22Rv1 (cell line): Measurements from ENCODE around the gene PLD5.
"Not testable (repeated sequence)": the region's sequence is repeated elsewhere in the genome, so short reads cannot be mapped to it uniquely, and the experiment has no call there.

Experiments used
- H3K27ac ChIP-seq: fragments of 450-650 bp; 2 replicates; pipeline ENCODE4 v1.5.1; 2017
- CTCF ChIP-seq: fragments of 450-650 bp; IDR thresholded peaks from 2 replicates; pipeline ENCODE4 v1.5.1; 2017; ENCODE audit warnings: mild to moderate bottlenecking
- ZFX ChIP-seq: fragments of 450-650 bp; IDR thresholded peaks from 2 replicates; pipeline ENCODE4 v1.6.1; 2017; ENCODE audit warnings: antibody characterized with exemption, borderline replicate concordance

PLD5 gene

GRCh38 chr1:242318140-242318539 is 206.4 kb downstream of the PLD5 start:
- TF ChIP-seq CTCF (peak; percentile 5; the same call in 1 of the 2 replicates), ZFX (no peak)
- H3K27ac ChIP-seq = no peak overlapping the region

GRCh38 chr1:242314865-242315264 is 209.6 kb downstream of the PLD5 start:
- H3K27ac ChIP-seq = not testable (repeated sequence)

GRCh38 chr1:242314085-242314649 is 210.3 kb downstream of the PLD5 start:
- H3K27ac ChIP-seq = not testable (repeated sequence)

- not testable (repeated sequence) for H3K27ac ChIP-seq
Observed at GRCh38 chr1:242308681-242309080, 215.8 kb downstream of the PLD5 start.

- H3K27ac ChIP-seq = not testable (repeated sequence)
Observed at GRCh38 chr1:242293781-242294180, 230.7 kb downstream of the PLD5 start.

GRCh38 chr1:242288067-242288466 is 236.4 kb downstream of the PLD5 start:
- H3K27ac ChIP-seq = not testable (repeated sequence)

GRCh38 chr1:242282758-242283485 is 241.6 kb downstream of the PLD5 start:
- not testable (repeated sequence) for H3K27ac ChIP-seq

- H3K27ac ChIP-seq = not testable (repeated sequence)
Observed at GRCh38 chr1:242278406-242278805, 246.1 kb downstream of the PLD5 start.

- not testable (repeated sequence) for H3K27ac ChIP-seq
Observed at GRCh38 chr1:242276769-242277168, 247.7 kb downstream of the PLD5 start.

GRCh38 chr1:242267004-242267403 is 257.5 kb downstream of the PLD5 start:
- H3K27ac ChIP-seq = not testable (repeated sequence)

GRCh38 chr1:242264419-242264818 is 260.1 kb downstream of the PLD5 start:
- not testable (repeated sequence) for H3K27ac ChIP-seq

- TF ChIP-seq CTCF (no peak), ZFX (no peak)
- H3K27ac ChIP-seq = no peak overlapping the region
Observed at GRCh38 chr1:242245255-242245654, 279.2 kb downstream of the PLD5 start.

- peak overlapping the region; percentile 60 for H3K27ac ChIP-seq
- no peak for TF ChIP-seq ZFX
- TF ChIP-seq CTCF = no peak
Observed at GRCh38 chr1:242243472-242243871, 281.0 kb downstream of the PLD5 start.
